ENCODE results near the gene COPS6.

DNA sequence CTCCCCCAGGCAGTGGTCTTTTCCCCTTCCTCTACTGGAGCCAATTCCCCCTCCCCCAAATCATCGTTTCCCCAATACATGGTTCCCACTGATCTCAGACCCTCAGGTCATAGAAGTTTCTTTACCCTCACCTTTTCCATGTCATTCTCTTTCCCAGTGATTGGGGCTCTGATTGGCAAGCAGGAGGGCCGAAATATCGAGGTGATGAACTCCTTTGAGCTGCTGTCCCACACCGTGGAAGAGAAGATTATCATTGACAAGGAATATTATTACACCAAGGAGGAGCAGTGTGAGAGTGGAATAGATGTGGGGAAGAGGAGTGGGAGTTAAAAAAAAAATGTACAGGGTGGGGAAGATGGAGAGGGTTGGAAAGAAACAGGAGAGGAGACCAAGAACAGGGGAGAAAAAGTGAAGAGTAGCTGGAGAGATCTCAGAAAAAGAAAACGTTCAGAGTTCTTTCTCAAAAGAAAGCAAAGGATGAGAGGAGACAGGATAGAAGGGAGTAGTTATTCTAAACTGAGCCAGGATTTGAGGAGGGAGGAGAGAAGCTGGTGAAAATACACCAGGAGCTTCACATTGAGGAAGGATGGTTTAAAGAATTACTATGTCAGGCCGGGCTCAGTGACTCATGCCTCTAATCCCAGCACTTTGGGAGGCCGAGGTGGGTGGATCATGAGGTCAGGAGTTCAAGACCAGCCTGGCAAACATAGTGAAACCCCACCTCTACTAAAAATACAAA lies 858 bp downstream of the COPS6 start:
- TF ChIP-seq, protein P1, sequence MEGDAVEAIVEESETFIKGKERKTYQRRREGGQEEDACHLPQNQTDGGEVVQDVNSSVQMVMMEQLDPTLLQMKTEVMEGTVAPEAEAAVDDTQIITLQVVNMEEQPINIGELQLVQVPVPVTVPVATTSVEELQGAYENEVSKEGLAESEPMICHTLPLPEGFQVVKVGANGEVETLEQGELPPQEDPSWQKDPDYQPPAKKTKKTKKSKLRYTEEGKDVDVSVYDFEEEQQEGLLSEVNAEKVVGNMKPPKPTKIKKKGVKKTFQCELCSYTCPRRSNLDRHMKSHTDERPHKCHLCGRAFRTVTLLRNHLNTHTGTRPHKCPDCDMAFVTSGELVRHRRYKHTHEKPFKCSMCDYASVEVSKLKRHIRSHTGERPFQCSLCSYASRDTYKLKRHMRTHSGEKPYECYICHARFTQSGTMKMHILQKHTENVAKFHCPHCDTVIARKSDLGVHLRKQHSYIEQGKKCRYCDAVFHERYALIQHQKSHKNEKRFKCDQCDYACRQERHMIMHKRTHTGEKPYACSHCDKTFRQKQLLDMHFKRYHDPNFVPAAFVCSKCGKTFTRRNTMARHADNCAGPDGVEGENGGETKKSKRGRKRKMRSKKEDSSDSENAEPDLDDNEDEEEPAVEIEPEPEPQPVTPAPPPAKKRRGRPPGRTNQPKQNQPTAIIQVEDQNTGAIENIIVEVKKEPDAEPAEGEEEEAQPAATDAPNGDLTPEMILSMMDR (IDR thresholded peaks at IDR 0.05; ENCODE audit: insufficient read depth, low read length, poor library complexity, severe bottlenecking), result no peak
- TF ChIP-seq EZH2phosphoT487 (conservative IDR thresholded peaks at IDR 0.05; ENCODE audit: low read length), result no peak

All from SU-DHL-6 (cell line).